Natural killer cell (primary cell): ENCODE results near the gene KCNH4. TPM values are rescaled to one million over a fixed set of nuclear protein-coding genes. Genes with fewer than 3 reads are reported as not detected.
A peak's percentile ranks its signal among the peaks of the same experiment; 100 is the strongest.

Experiments used
- ATAC-seq, 3 donors: fragments of 150-1000 bp in 2 of 3; fragments of 200-7000 bp in 1 of 3; cut with Tn5 transposase; 1 replicate in 1 of 3; 2 replicates in 2 of 3; pipeline ENCODE4 v1.10.0; 2021; ENCODE audit warnings: mild to moderate bottlenecking in 2 of 3, moderate library complexity in 2 of 3
- DNase-seq, 2 donors: peaks; one replicate each; pipeline versions ENCODE4 v3.0.0 to v3.0.0-alpha.2; 2013 to 2021; ENCODE audit warnings: mixed read lengths in 1 of 2
- H3K27ac ChIP-seq: one replicate; pipeline ENCODE4 v1.5.1; 2013; ENCODE audit warnings: mild to moderate bottlenecking, low read length
- H3K27me3 ChIP-seq: one replicate; pipeline ENCODE4 v1.6.1; 2013; ENCODE audit warnings: low read length; ENCODE audit not compliant: control insufficient read depth, insufficient read depth
- H3K36me3 ChIP-seq: one replicate; pipeline ENCODE4 v1.6.1; 2013; ENCODE audit warnings: low read length; ENCODE audit not compliant: control insufficient read depth, insufficient read depth
- H3K4me1 ChIP-seq: one replicate; pipeline ENCODE4 v1.6.1; 2013; ENCODE audit warnings: low read length; ENCODE audit not compliant: control insufficient read depth, insufficient read depth
- H3K4me3 ChIP-seq: one replicate; pipeline ENCODE4 v1.5.1; 2013; ENCODE audit warnings: low read length
- H3K9me3 ChIP-seq: one replicate; pipeline ENCODE4 v1.6.1; 2013; ENCODE audit warnings: low read length; ENCODE audit not compliant: control insufficient read depth, insufficient read depth
- H3K27ac Mint-ChIP-seq, 2 donors: one replicate each; pipeline ENCODE4 v1.8.0; 2022; ENCODE audit warnings: mild to moderate bottlenecking in 2 of 2, mixed read lengths in 2 of 2, moderate library complexity in 1 of 2
- H3K27me3 Mint-ChIP-seq, 2 donors: one replicate each; pipeline ENCODE4 v1.8.0; 2022; ENCODE audit warnings: low read depth in 2 of 2, mixed read lengths in 2 of 2
- H3K36me3 Mint-ChIP-seq: one replicate; pipeline ENCODE4 v1.8.0; 2022; ENCODE audit warnings: mixed read lengths
- H3K4me1 Mint-ChIP-seq, 2 donors: one replicate each; pipeline ENCODE4 v1.8.0; 2022; ENCODE audit warnings: mixed read lengths in 2 of 2
- H3K4me3 Mint-ChIP-seq: one replicate; pipeline ENCODE4 v1.8.0; 2022; ENCODE audit warnings: mild to moderate bottlenecking, moderate library complexity, mixed read lengths
- H3K9me3 Mint-ChIP-seq, 2 donors: one replicate each; pipeline ENCODE4 v1.8.0; 2022; ENCODE audit warnings: mixed read lengths in 2 of 2
- WGBS: methylation state at CpG from one replicate; pipeline ENCODE4 v1.1.7; 2013; ENCODE audit warnings: missing lambda C conversion rate; ENCODE audit not compliant: insufficient coverage; 5-methylcytosine and 5-hydroxymethylcytosine counted together
- intact Hi-C: fragments of 100-400 bp; cut with micrococcal nuclease; formaldehyde crosslinking; loops from one replicate; pipeline ENCODE4 v1.14.2; 2022
- total RNA-seq, 4 donors: library from RNA; stranded (reverse); fragments of 120-200 nt in 1 of 4; gene quantifications; one replicate each; pipeline versions ENCODE4 v1.2.3 to v1.2.4, GENCODE V29; 2013 to 2022
- TF ChIP-seq, protein P1 (sequence below): fragments of 200-600 bp; IDR thresholded peaks from one replicate; pipeline ENCODE4 v1.8.0; 2022; ENCODE audit warnings: antibody characterized with exemption

Gene KCNH4
- total RNA-seq, 3 donors from 2014 or later (not counting 1 experiment from before 2014, with no cell fraction given): 0.12 to 0.27 (median 0.20) TPM

DNA sequence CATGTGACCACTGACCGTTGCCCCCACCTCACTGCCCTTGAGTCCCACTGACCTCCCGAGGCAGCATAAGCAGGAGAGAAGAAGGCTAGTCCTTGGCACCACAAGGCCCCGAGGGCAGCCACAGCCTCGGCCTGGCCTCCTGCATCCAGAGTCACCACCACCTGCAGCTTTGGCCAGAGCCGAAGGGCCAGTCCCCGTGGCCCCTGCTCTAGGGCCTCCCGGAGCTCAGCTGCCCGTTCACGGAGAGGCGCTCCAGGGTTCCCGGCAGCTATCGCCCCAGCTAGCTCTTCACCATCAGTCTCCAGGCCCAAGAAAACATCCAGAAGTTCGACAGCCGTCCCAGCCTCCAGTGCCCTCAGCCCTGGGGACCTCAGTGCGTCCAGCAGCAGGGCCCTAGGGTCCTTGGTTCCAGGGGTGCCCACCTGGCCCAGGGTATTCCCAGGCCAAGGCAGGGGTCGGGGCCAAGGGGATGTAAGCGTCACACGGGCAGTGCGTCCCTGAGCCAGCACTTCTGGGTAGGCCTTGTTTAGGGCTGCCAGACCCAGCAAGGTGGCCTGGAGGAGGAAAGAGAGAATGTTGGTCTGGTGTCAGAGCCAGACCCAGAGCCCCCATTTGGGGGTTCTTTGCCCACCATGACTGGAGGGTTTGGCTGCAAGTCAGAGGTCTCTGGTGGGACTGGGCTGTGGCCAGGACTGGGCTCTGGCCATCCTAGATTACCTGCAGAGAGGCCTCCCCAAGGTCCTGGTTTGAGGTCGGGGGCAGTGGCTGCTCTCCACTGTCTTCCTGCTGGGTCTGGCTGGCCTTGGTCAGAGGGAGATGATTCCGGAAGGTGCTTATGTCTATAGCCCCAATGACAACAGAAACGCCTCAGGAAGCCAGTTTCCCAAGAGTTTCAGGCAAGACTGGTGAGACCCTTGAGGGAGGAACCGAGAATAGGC lies 11.5 kb upstream of the KCNH4 start:
- H3K27ac Mint-ChIP-seq: peak overlapping the region in 1 of 2 donors; percentile 13
- Histone ChIP-seq H3K9me3 (no peaks in the 10 kb centered on the region), H3K36me3 (peaks cover 3% of the 10 kb centered on the region), H3K4me3 (no peak overlapping the region), H3K27me3 (no peaks in the 10 kb centered on the region), H3K4me1 (peaks cover 31% of the 10 kb centered on the region), H3K27ac (no peak overlapping the region)
- H3K4me1 Mint-ChIP-seq: peaks cover 15 to 27% of the 10 kb centered on the region in 2 donors
- TF ChIP-seq, protein P1, sequence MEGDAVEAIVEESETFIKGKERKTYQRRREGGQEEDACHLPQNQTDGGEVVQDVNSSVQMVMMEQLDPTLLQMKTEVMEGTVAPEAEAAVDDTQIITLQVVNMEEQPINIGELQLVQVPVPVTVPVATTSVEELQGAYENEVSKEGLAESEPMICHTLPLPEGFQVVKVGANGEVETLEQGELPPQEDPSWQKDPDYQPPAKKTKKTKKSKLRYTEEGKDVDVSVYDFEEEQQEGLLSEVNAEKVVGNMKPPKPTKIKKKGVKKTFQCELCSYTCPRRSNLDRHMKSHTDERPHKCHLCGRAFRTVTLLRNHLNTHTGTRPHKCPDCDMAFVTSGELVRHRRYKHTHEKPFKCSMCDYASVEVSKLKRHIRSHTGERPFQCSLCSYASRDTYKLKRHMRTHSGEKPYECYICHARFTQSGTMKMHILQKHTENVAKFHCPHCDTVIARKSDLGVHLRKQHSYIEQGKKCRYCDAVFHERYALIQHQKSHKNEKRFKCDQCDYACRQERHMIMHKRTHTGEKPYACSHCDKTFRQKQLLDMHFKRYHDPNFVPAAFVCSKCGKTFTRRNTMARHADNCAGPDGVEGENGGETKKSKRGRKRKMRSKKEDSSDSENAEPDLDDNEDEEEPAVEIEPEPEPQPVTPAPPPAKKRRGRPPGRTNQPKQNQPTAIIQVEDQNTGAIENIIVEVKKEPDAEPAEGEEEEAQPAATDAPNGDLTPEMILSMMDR: no peak
- no peaks in the 10 kb centered on the region for H3K9me3 Mint-ChIP-seq
- peak overlapping the region; percentile 70 for H3K4me3 Mint-ChIP-seq
- ATAC-seq (no peak), DNase-seq (no peak)
- no peaks in the 10 kb centered on the region for H3K36me3 Mint-ChIP-seq
- intact Hi-C loops: no loop called here
- 97% methylated on average over 23 of the region's 23 CpGs for WGBS
- no peaks in the 10 kb centered on the region for H3K27me3 Mint-ChIP-seq

DNA sequence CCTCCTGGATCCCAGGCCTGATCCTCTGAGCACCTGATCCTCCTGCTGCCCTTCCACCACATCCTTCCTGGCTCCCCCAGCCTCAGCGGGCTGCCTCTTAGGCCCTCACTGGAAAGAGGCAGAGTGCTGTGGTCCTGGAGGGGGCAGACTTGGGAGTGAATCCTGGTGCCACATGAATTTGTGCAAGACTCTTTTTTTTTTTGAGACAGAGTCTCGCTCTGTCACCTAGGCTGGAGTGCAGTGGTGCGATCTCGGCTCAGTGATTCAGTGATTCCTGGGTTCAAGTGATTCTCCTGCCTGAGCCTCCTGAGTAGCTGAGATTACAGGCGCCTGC lies 10.3 kb upstream of the KCNH4 start:
- intact Hi-C loops: no loop called here
- over 99% methylated on average over 4 of the region's 5 CpGs for WGBS
- Histone ChIP-seq H3K36me3 (peaks cover 3% of the 10 kb centered on the region), H3K4me1 (peaks cover 31% of the 10 kb centered on the region), H3K9me3 (no peaks in the 10 kb centered on the region), H3K27ac (no peak overlapping the region), H3K27me3 (no peaks in the 10 kb centered on the region), H3K4me3 (no peak overlapping the region)
- H3K9me3 Mint-ChIP-seq: no peaks in the 10 kb centered on the region
- H3K4me1 Mint-ChIP-seq: peaks cover 15 to 27% of the 10 kb centered on the region in 2 donors
- TF ChIP-seq, protein P1: no peak
- no peaks in the 10 kb centered on the region for H3K27me3 Mint-ChIP-seq
- H3K36me3 Mint-ChIP-seq: no peaks in the 10 kb centered on the region
- no peak for ATAC-seq
- no peak for DNase-seq
- H3K27ac Mint-ChIP-seq: no peak overlapping the region
- no peak overlapping the region for H3K4me3 Mint-ChIP-seq

DNA sequence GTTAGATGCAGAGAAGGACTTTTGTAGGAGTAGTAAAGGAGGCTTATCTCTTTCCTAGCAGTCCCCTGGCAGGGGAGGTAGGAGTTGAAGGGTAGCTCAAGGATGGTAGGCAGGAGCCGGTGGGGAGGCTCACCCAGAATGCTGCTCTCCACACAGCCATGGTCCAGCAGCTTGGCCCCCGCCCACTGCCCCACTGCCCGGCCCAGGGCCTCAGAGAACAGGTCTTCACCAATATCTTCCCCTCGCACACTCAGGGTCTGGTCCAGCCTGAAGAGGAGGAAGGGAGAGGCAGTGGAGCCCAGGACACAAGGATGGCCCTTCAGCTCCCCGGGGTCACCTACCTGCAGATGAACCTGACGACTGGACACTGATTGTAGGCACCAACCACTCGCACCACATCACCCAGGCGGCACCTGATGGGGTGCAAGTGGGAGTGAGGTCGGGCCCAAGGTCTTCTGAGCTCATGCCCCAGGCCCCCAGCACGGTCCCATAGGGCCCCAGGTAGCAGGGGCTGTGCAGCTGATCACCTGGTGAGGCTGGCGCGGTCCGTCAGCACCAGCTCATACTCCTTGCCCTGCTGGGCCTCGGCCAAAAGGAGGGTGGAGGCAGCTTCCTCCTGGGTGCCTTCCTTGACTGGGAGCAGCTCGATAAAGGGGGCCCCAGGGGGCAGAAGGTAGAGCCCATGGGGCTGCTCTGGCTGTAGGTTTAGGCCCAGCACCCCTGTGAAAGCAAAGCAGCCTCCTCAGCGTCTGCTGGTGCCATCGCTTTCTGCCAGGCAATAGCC lies 9.7 kb upstream of the KCNH4 start:
- 92% methylated on average over 17 of the region's 17 CpGs for WGBS

More for the DNA sequence above, 9.7 kb upstream of the KCNH4 start:
- H3K4me1 Mint-ChIP-seq: peaks cover 15 to 27% of the 10 kb centered on the region in 2 donors
- H3K36me3 ChIP-seq: peaks cover 3% of the 10 kb centered on the region
- H3K9me3 Mint-ChIP-seq: no peaks in the 10 kb centered on the region
- H3K27me3 ChIP-seq: no peaks in the 10 kb centered on the region
- no peak overlapping the region for H3K4me3 Mint-ChIP-seq
- no peaks in the 10 kb centered on the region for H3K9me3 ChIP-seq
- TF ChIP-seq, protein P1: no peak
- no peak for DNase-seq
- no peak overlapping the region for H3K27ac Mint-ChIP-seq
- peaks cover 31% of the 10 kb centered on the region for H3K4me1 ChIP-seq
- no peaks in the 10 kb centered on the region for H3K27me3 Mint-ChIP-seq
- H3K36me3 Mint-ChIP-seq: no peaks in the 10 kb centered on the region
- no peak overlapping the region for H3K4me3 ChIP-seq
- no peak overlapping the region for H3K27ac ChIP-seq
- intact Hi-C loops: no loop called here
- no peak for ATAC-seq
